Stimulated activated CD4-positive, alpha-beta T cell treated with anti-CD3 and anti-CD28 coated beads, TNF-alpha, amount 100 ng/mL, for 48 hours (primary cell): ENCODE results near the gene HHLA2.
"Not testable (repeated sequence)": the region's sequence is repeated elsewhere in the genome, so short reads cannot be mapped to it uniquely, and the experiment has no call there.

Experiments used
- DNase-seq, 3 donors: peaks; one replicate each; pipeline ENCODE4 v3.0.0-alpha.2; 2020; ENCODE audit warnings: low read depth in 3 of 3

Gene HHLA2

GRCh38 chr3:108296239-108296638 is at the start of gene HHLA2:
Gene HHLA2, plus strand, starts transcription at chr3:108296548. Its CDS starts 55,266 bp downstream, at chr3:108351814.
- peak in 1 of 3 donors; percentile 23 for DNase-seq

- DNase-seq, result no peak
Observed at GRCh38 chr3:108250626-108251025, 45.7 kb upstream of the HHLA2 start.

GRCh38 chr3:108251265-108251664 is 45.1 kb upstream of the HHLA2 start:
- no peak for DNase-seq

- no peak for DNase-seq
Observed at GRCh38 chr3:108251844-108252243, 44.5 kb upstream of the HHLA2 start.

- no peak for DNase-seq
Observed at GRCh38 chr3:108255131-108255530, 41.2 kb upstream of the HHLA2 start.

GRCh38 chr3:108264534-108265298 is 31.6 kb upstream of the HHLA2 start:
- not testable (repeated sequence) for DNase-seq

GRCh38 chr3:108268235-108268634 is 28.1 kb upstream of the HHLA2 start:
- DNase-seq, result not testable (repeated sequence)

- no peak for DNase-seq
Observed at GRCh38 chr3:108271626-108272025, 24.7 kb upstream of the HHLA2 start.

- not testable (repeated sequence) for DNase-seq
Observed at GRCh38 chr3:108279066-108279465, 17.3 kb upstream of the HHLA2 start.

- no peak for DNase-seq
Observed at GRCh38 chr3:108280476-108280875, 15.9 kb upstream of the HHLA2 start.

- no peak for DNase-seq
Observed at GRCh38 chr3:108281670-108282069, 14.7 kb upstream of the HHLA2 start.

- DNase-seq, result no peak
Observed at GRCh38 chr3:108283006-108283405, 13.3 kb upstream of the HHLA2 start.

GRCh38 chr3:108283989-108284388 is 12.4 kb upstream of the HHLA2 start:
- DNase-seq, result no peak

- no peak for DNase-seq
Observed at GRCh38 chr3:108285176-108285575, 11.2 kb upstream of the HHLA2 start.

- no peak for DNase-seq
Observed at GRCh38 chr3:108287146-108287545, 9.2 kb upstream of the HHLA2 start.

GRCh38 chr3:108288193-108288592 is 8.2 kb upstream of the HHLA2 start:
- DNase-seq, result not testable (repeated sequence)

- no peak for DNase-seq
Observed at GRCh38 chr3:108289159-108289558, 7.2 kb upstream of the HHLA2 start.

- DNase-seq, result no peak
Observed at GRCh38 chr3:108292450-108292849, 3.9 kb upstream of the HHLA2 start.

GRCh38 chr3:108292905-108293328 is 3.4 kb upstream of the HHLA2 start:
- DNase-seq, result no peak

GRCh38 chr3:108293858-108294257 is 2.5 kb upstream of the HHLA2 start:
- no peak for DNase-seq

- DNase-seq, result no peak
Observed at GRCh38 chr3:108295421-108296175, 750 bp upstream of the HHLA2 start.

- DNase-seq, result no peak
Observed at GRCh38 chr3:108297647-108298046, 1.3 kb downstream of the HHLA2 start.

GRCh38 chr3:108298056-108298455 is 1.7 kb downstream of the HHLA2 start:
- no peak for DNase-seq
